ENCODE measurements around the gene SIGLEC15.
"Not testable (repeated sequence)": the region's sequence is repeated elsewhere in the genome, so short reads cannot be mapped to it uniquely, and the experiment has no call there.

Gene SIGLEC15

DNA sequence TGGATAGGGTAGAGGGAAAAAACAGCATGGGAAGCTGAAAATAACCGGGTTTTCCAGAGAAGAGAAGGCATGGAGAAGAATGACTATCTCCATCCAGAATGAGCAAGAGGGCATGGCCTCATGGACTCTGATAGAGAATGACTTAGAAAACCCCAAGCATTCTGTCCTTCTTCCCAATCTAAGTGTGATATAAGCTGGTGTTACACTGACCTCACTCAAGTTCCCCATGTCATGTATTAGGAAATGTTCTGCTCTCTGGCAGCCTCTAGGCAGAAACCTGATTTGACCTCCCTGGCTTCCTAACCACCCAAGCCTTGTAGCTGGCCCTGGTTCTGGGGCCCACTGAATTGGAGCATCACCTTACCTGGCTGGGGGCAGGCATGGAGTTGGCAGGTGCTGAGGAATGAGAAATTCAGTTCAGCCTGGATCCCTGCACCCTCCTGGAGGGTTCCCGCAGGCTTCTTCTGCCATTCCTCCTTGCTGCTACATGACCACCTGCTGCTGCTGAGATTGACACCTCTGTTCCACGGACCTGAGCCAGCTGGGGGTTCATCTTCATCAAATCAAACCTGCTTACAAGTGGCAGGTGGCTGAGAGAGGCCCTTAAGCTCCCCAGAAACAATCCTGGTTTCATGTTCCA is 5.2 kb upstream of the SIGLEC15 start:
- DNase-seq (ENCODE audit: low spot score): no peak

- DNase-seq (ENCODE audit: low spot score): no peak
These were observed 4.4 kb upstream of the SIGLEC15 start for GRCh38 chr18:45821026-45821425.

DNA sequence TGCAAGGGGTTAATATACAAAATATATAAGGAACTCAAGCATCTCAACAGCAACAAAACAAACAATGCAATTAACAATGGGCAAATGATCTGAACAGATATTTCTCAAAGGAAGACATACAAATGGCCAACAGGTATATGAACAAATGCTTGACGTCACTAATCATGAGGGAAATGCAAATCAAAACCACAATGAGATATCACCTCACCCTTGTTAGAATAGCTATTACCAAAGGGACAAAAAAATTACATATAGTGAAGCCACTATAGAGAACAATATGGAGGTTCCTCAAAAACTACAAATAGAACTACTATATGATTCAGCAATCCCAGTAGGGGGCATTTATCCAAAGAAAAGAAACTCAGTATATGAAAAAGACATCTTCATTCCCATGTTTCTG is 3.8 kb upstream of the SIGLEC15 start:
- no peak for DNase-seq (ENCODE audit: low spot score)

DNA sequence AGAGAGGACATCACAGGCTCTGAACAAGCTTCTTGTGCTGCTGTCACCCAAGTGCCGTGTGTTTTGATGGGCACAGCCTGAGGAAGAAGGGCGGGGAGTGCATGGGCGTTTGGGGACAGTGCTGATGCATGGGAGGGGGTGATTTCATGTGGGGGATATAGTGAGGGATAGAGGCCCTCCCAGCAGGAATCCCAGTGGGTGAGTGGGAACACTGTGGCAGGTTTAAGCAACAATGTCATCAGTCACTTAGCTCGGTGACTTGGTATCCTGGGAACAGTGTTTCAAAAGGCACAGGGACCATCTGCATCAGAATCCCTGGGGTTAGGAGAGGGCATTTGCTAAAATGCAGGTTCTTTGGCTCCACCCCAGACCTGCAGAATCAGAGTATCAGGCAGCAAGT is 609 bp downstream of the SIGLEC15 start:
- no peak for DNase-seq (ENCODE audit: low spot score)

DNA sequence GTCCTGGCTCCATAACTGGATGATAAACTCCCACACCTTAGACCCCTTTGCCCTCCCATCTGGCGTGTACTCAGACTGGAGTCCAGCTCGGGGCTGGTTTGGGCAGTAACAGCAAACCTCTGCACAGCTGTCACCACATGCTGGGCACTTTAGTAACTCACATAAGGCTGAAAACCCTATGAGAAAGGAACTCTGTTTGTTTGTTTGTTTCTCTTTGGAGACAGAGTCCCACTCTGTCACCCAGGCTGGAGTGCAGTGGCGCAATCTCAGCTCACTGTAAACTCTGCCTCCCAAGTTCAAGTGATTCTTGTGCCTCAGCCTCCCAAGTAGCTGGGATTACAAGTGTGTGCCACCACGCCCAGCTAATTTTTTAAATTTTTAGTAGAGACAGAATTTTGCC is 1.2 kb downstream of the SIGLEC15 start:
- not testable (repeated sequence) for DNase-seq (ENCODE audit: low spot score)

DNA sequence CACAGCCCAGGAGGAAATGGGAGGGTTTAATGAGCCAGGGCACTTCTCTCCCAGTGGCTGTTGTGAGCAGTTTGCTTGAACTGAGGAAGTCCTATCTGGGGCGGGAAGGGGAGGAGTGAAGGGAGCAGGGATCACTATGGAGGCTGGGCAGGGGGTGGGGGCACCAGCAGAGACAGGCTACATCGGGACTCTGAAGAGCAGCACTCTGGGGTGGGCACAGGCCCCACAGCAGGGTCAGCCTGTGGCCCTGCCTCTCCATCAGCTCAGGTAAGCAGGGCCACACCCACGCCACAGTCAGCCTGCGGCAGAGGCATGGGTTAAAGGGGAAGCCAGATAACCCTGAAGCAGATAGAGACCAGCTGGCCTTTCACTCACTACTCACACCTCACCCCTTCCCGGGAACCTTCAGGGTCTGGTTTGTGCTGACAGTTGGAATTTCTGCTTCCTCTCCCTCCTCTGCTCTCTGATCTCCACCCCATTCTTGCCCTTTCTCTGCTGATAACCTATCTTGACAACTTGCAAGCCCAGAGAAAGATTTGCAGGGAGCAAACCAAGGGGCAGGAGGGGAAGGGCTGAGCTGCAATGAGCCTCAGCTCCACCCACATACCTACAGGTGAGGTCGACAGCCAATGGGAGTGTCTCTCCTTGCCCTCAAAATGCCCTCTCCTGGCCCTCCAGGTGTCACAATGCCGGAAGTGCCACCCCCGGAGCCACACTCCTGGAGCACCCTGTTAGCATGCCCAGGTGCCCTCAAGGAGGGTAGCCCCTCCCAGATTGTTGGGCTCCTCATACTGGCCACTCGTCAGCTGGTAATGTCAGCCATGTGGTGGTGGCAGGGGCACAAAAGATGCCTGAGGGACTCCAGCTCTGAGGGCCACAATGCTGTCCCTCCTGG is 3.7 kb downstream of the SIGLEC15 start:
- DNase-seq (ENCODE audit: low spot score): no peak

- no peak for DNase-seq (ENCODE audit: low spot score)
These were observed 4.4 kb downstream of the SIGLEC15 start for GRCh38 chr18:45829855-45830254.

DNA sequence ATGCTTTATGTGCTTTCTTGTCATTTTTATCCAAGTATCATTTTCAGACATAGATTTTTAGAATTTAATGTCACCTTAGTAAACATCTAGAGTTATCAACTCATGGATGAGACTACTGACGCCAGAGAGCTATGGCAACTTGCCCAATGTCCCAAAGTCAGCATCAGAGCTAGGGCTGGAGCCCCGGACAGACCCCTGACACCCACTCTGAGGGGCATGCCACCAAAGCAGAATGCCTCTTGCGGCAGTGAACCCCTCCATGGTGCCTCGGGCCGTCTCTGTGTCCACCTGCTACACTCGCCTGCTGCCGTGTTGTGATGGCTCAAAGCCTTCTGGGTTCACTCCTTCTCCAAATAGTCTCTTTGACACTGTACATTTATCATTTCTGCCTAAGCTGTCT is 5.4 kb downstream of the SIGLEC15 start:
- DNase-seq (ENCODE audit: low spot score): no peak

DNA sequence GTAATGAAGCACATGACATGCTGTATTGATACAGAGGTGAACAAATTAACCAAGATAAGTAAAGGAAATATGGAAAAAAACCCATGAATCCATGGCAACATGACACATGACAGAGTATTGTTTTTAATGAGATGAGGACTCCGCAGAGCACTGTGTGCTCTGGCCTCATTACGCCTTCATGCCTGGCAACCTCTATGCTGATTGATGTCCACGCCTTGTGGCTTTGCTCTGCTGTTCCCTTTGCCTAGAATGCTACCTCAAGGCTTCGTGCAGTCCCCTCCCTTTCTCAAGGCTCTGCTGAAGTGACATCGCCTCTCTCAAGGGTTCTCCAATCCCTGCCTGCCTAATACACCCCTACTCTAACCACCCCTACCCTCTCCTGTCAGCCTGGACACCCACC is 8.4 kb downstream of the SIGLEC15 start:
- no peak for DNase-seq (ENCODE audit: low spot score)

GRCh38 chr18:45834306-45834705 is 8.8 kb downstream of the SIGLEC15 start:
- DNase-seq (ENCODE audit: low spot score): no peak

DNA sequence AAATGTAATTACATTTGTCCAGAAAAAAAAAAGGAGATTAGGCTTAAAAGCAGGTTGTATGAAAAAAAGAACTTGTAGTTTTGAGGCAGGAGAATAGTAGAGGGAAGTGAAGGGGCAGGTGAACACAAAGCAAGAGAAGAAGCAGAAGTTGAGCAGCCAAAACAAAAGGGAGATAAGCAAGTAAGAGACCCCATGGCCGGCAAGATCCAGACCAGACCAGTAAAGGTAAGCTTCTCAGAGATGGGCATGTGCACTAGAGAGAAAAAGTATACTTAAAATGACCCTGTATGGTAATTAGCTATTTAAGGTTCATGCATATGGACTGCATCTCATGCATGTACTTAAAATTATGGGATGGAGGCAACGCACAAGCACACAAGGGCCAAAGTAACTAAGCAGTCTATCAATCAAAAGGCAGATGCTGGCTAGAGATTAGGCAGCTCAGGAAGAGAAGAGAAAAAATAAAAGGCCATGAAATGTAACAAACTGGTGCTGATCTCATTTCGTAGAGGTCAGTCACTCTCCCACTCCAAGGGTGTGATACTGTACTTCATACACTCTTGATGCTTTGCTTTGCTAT is 9.7 kb downstream of the SIGLEC15 start:
- DNase-seq (ENCODE audit: low spot score): no peak

GRCh38 chr18:45836242-45837205 is 11.0 kb downstream of the SIGLEC15 start:
- DNase-seq (ENCODE audit: low spot score): no peak

GRCh38 chr18:45837283-45838070 is 12.0 kb downstream of the SIGLEC15 start:
- DNase-seq (ENCODE audit: low spot score): no peak

DNA sequence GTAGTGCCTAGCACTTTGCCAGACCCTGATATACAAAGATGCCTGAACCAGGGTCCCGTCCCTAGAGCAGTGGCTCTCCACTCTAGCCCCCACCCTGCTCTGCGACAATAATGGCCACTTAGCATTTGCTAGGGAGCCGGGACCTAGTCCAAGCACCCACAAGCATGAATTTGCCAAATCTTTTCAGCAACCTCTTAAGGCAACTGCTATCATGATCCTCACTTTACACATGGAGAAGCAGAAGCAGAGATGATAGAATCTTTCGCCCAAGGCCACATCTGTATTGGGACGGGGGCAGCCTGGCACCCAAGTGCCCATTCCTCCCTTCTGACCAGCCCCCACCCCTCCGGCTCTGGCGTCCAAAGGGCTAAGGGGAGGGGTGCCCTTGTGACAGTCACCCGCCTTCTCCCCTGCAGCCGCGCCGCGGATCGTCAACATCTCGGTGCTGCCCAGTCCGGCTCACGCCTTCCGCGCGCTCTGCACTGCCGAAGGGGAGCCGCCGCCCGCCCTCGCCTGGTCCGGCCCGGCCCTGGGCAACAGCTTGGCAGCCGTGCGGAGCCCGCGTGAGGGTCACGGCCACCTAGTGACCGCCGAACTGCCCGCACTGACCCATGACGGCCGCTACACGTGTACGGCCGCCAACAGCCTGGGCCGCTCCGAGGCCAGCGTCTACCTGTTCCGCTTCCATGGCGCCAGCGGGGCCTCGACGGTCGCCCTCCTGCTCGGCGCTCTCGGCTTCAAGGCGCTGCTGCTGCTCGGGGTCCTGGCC is 13.0 kb downstream of the SIGLEC15 start:
- no peak for DNase-seq (ENCODE audit: low spot score)

GRCh38 chr18:45839414-45840395 is 14.2 kb downstream of the SIGLEC15 start:
- peak; percentile 45 for DNase-seq (ENCODE audit: low spot score)

DNA sequence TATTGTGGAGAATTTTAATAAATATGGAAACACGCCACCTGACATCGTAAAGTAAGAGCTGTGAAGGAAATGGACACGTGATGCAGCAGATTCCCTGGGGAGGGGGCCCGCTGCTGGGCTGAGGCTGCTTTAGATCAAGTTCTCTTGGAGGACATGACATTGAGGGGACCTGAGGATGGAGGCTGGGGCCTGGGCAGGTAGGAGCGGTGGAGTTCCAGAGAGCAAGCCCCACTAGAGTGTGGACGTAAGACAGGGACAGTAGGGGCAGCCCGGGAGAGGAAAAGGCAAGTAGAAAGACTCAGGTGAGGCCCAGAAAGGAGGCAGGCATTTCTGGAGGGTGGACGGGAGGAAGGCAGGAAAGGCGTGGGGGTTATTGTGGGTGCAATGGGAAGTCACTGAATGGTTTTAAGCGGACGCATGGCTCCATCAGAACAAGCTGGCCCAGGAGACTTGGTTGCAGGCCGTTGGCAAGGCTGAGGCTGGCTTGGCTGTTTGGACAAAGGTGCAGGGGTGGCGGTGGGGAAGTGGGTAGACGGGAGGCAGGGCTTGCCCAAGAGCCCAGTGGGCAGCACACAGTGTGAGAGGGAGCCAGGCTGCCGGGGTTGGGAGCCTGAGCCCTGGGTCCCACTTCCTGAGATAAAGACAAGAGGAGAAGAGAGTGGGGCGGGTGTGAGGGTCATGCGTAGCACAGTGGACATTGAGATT is 15.7 kb downstream of the SIGLEC15 start:
- DNase-seq (ENCODE audit: low spot score): no peak

DNA sequence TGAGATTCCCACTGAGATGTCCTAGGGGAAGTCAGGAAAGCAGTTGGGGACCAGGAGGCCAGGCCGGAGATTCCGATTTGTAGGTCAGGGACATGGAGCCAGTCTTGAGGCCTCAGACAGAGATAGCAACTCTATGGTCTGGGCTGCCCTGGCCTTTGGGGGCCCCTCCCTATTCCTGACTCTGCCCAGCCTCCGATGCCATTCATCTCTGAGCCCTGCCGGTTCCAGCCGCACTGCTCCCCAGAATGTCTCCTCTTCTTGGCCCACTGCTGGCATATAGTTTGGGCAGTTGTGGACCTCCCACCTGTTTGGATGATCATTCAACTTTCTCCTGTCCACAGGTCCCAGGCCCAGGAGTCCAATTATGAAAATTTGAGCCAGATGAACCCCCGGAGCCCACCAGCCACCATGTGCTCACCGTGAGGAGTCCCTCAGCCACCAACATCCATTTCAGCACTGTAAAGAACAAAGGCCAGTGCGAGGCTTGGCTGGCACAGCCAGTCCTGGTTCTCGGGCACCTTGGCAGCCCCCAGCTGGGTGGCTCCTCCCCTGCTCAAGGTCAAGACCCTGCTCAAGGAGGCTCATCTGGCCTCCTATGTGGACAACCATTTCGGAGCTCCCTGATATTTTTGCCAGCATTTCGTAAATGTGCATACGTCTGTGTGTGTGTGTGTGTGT is 16.4 kb downstream of the SIGLEC15 start:
- no peak for DNase-seq (ENCODE audit: low spot score)

GRCh38 chr18:45843019-45843418 is 17.5 kb downstream of the SIGLEC15 start:
- DNase-seq (ENCODE audit: low spot score): no peak
